K562 (cell line): ENCODE results near the gene PAPOLB. TPM values are rescaled to one million over a fixed set of nuclear protein-coding genes. Genes with fewer than 3 reads are reported as not detected.

Experiments
- ARID1B ChIP-seq: fragments of 450-650 bp; IDR thresholded peaks from 2 replicates; pipeline ENCODE4 v1.6.1; 2016; ENCODE audit warnings: antibody characterized with exemption, mild to moderate bottlenecking, inconsistent platforms
- CBX2 ChIP-seq: fragments of 200-600 bp; sonication (generic); IDR thresholded peaks from one replicate; pipeline ENCODE4 v1.6.1; 2012; ENCODE audit warnings: mild to moderate bottlenecking, low read length, inconsistent platforms; ENCODE audit not compliant: insufficient read depth, poor library complexity, severe bottlenecking
- LEF1 ChIP-seq: fragments of 450-650 bp; IDR thresholded peaks from 2 replicates; pipeline ENCODE4 v1.6.1; 2016; ENCODE audit warnings: mild to moderate bottlenecking
- NCOA1 ChIP-seq: fragments of 450-650 bp; IDR thresholded peaks from 2 replicates; pipeline ENCODE4 v1.6.1; 2016; ENCODE audit warnings: low read depth
- SMC3 ChIP-seq: conservative IDR thresholded peaks from 2 replicates; pipeline ENCODE4 v1.6.1; 2011; ENCODE audit warnings: low read depth, low read length, improper control_type of control experiment; ENCODE audit not compliant: insufficient read depth
- SRSF9 ChIP-seq: fragments of 200-400 bp; formaldehyde crosslinking; IDR thresholded peaks from 2 replicates; pipeline ENCODE4 v1.6.1; 2017; ENCODE audit warnings: low read depth, low read length, borderline replicate concordance
- ZC3H4 ChIP-seq: sonication (generic); formaldehyde crosslinking; IDR thresholded peaks from 2 replicates; pipeline ENCODE4 v1.9.0; 2021; ENCODE audit warnings: missing genetic modification reagents, borderline replicate concordance
- ZKSCAN8 ChIP-seq: fragments of 200-800 bp; sonication (Bioruptor generic); IDR thresholded peaks from 2 replicates; pipeline ENCODE4 v1.6.1; 2016; ENCODE audit warnings: missing genetic modification characterization, missing compliant biosample characterization
- ZNF121 ChIP-seq: sonication (generic); formaldehyde crosslinking; conservative IDR thresholded peaks from 2 replicates; pipeline ENCODE4 v1.8.0; 2022; ENCODE audit warnings: missing genetic modification reagents
- ZNF133 ChIP-seq: fragments of 250-450 bp; sonication (Bioruptor Pico); IDR thresholded peaks from 2 replicates; pipeline ENCODE4 v1.4.0; 2020; ENCODE audit warnings: mild to moderate bottlenecking
- ZNF134 ChIP-seq: fragments of 250-450 bp; sonication (Bioruptor Pico); conservative IDR thresholded peaks from 2 replicates; pipeline ENCODE4 v1.4.0; 2020
- ZNF197 ChIP-seq: fragments of 200-800 bp; sonication (Bioruptor generic); IDR thresholded peaks from 2 replicates; pipeline ENCODE4 v1.6.1; 2016; ENCODE audit warnings: low read depth, missing genetic modification characterization, missing compliant biosample characterization
- ZNF695 ChIP-seq: fragments of 450-650 bp; formaldehyde crosslinking; IDR thresholded peaks from 2 replicates; pipeline ENCODE4 v1.4.0; 2020; ENCODE audit warnings: mild to moderate bottlenecking, moderate library complexity
- polyA plus RNA-seq, 8 experiments: library from polyadenylated mRNA; depleted of rRNA in 4 of 8; stranded (reverse) in 5 of 8; unstranded in 3 of 8; fragments of >200 nt; fragmentation: Nextera tagmentation in 2 of 8; fragmentation: Illumina TruSeq in 1 of 8; extraction: Ambion mirVana in 2 of 8; extraction: Trizol in 1 of 8; gene quantifications; 2 replicates each; pipeline versions ENCODE4 v1.2.1 to v1.2.3, GENCODE V29; 2011 to 2014; ENCODE audit warnings: inconsistent platforms in 1 of 8, missing spikeins in 1 of 8
- total RNA-seq, 7 experiments: library from RNA; depleted of rRNA in 6 of 7; stranded (reverse); fragments of >200 nt in 6 of 7; fragmentation: Illumina TruSeq in 2 of 7; extraction: Trizol in 2 of 7; gene quantifications; 2 replicates each; pipeline versions ENCODE4 v1.2.1 to v1.2.3, GENCODE V29; 2011 to 2021; ENCODE audit warnings: low replicate concordance in 1 of 7
- TF ChIP-seq, protein P1 (sequence below), 2 experiments: fragments of 450-650 bp; formaldehyde crosslinking in 1 of 2; IDR thresholded peaks; 2 replicates each; pipeline versions ENCODE4 v1.4.0 to v1.6.1; 2014 to 2020; ENCODE audit warnings: mild to moderate bottlenecking in 2 of 2, borderline replicate concordance in 1 of 2, low read depth in 1 of 2
- TF ChIP-seq, protein P2 (sequence below): IDR thresholded peaks from 2 replicates; pipeline ENCODE4 v1.6.1; 2011; ENCODE audit warnings: borderline replicate concordance, low read depth, mild to moderate bottlenecking, moderate library complexity, low read length; ENCODE audit not compliant: insufficient read depth, poor library complexity, severe bottlenecking
- TF ChIP-seq, protein P3 (sequence below): fragments of 450-650 bp; IDR thresholded peaks from 2 replicates; pipeline ENCODE4 v1.6.1; 2017; ENCODE audit warnings: antibody characterized with exemption
- TF ChIP-seq, protein P4 (sequence below): fragments of 250-450 bp; sonication (Bioruptor Pico); IDR thresholded peaks from 2 replicates; pipeline ENCODE4 v1.9.0; 2021; ENCODE audit warnings: mild to moderate bottlenecking

PAPOLB gene
- total and polyA plus RNA-seq, 9 of the 15 experiments (the other 6 are each of a cell fraction or from before 2014, with no cell fraction given): 0.04 to 0.33 (median 0.16) TPM; not detected in 4

DNA sequence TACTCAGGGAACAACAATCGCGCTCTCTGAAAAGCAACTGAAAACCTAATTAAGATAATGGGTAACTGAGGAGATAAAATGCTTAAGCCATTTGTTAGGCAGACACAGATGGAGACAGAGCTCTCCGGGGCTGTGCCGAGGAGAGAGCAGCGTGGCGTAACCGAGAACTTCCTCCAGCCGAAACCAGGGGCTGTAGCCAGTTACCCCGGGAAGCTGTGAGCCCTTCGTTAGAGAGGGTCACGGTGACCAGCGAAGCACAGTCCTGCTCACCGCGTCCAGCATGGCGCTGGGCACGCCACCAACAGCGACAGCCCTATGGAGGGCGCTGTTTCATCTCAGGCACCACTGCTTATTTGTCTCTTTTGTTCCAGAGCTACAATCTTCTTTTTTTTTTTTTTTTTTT, 16.1 kb downstream of the PAPOLB start (continued):
- TF ChIP-seq, protein P1, sequence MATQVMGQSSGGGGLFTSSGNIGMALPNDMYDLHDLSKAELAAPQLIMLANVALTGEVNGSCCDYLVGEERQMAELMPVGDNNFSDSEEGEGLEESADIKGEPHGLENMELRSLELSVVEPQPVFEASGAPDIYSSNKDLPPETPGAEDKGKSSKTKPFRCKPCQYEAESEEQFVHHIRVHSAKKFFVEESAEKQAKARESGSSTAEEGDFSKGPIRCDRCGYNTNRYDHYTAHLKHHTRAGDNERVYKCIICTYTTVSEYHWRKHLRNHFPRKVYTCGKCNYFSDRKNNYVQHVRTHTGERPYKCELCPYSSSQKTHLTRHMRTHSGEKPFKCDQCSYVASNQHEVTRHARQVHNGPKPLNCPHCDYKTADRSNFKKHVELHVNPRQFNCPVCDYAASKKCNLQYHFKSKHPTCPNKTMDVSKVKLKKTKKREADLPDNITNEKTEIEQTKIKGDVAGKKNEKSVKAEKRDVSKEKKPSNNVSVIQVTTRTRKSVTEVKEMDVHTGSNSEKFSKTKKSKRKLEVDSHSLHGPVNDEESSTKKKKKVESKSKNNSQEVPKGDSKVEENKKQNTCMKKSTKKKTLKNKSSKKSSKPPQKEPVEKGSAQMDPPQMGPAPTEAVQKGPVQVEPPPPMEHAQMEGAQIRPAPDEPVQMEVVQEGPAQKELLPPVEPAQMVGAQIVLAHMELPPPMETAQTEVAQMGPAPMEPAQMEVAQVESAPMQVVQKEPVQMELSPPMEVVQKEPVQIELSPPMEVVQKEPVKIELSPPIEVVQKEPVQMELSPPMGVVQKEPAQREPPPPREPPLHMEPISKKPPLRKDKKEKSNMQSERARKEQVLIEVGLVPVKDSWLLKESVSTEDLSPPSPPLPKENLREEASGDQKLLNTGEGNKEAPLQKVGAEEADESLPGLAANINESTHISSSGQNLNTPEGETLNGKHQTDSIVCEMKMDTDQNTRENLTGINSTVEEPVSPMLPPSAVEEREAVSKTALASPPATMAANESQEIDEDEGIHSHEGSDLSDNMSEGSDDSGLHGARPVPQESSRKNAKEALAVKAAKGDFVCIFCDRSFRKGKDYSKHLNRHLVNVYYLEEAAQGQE (IDR thresholded peaks at IDR 0.05; ENCODE audit: borderline replicate concordance): no peak
- TF ChIP-seq, protein P1 (CRISPR knock-in tag; IDR thresholded peaks at IDR 0.05; ENCODE audit: low read depth): no peak
- no peak for TF ChIP-seq ZKSCAN8 (CRISPR knock-in tag)
- TF ChIP-seq, protein P2, sequence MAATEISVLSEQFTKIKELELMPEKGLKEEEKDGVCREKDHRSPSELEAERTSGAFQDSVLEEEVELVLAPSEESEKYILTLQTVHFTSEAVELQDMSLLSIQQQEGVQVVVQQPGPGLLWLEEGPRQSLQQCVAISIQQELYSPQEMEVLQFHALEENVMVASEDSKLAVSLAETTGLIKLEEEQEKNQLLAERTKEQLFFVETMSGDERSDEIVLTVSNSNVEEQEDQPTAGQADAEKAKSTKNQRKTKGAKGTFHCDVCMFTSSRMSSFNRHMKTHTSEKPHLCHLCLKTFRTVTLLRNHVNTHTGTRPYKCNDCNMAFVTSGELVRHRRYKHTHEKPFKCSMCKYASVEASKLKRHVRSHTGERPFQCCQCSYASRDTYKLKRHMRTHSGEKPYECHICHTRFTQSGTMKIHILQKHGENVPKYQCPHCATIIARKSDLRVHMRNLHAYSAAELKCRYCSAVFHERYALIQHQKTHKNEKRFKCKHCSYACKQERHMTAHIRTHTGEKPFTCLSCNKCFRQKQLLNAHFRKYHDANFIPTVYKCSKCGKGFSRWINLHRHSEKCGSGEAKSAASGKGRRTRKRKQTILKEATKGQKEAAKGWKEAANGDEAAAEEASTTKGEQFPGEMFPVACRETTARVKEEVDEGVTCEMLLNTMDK: peak; percentile 91
- no peak for TF ChIP-seq ZNF197 (CRISPR knock-in tag)
- TF ChIP-seq, protein P3, sequence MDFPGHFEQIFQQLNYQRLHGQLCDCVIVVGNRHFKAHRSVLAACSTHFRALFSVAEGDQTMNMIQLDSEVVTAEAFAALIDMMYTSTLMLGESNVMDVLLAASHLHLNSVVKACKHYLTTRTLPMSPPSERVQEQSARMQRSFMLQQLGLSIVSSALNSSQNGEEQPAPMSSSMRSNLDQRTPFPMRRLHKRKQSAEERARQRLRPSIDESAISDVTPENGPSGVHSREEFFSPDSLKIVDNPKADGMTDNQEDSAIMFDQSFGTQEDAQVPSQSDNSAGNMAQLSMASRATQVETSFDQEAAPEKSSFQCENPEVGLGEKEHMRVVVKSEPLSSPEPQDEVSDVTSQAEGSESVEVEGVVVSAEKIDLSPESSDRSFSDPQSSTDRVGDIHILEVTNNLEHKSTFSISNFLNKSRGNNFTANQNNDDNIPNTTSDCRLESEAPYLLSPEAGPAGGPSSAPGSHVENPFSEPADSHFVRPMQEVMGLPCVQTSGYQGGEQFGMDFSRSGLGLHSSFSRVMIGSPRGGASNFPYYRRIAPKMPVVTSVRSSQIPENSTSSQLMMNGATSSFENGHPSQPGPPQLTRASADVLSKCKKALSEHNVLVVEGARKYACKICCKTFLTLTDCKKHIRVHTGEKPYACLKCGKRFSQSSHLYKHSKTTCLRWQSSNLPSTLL: no peak
- no peak for TF ChIP-seq SRSF9
- TF ChIP-seq SMC3: 0 out of 2 replicates have a peak, but pooled peaks have one; percentile 4
- TF ChIP-seq ZC3H4 (CRISPR knock-in tag): no peak
- TF ChIP-seq LEF1: no peak
- TF ChIP-seq CBX2: no peak
- TF ChIP-seq, protein P4, sequence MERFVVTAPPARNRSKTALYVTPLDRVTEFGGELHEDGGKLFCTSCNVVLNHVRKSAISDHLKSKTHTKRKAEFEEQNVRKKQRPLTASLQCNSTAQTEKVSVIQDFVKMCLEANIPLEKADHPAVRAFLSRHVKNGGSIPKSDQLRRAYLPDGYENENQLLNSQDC (CRISPR knock-in tag): no peak
- no peak for TF ChIP-seq NCOA1
- TF ChIP-seq ARID1B: no peak
- TF ChIP-seq ZNF695 (CRISPR knock-in tag): no peak
- no peak for TF ChIP-seq ZNF134
- no peak for TF ChIP-seq ZNF121 (CRISPR knock-in tag)
- no peak for TF ChIP-seq ZNF133
